ENCODE results near the gene SCART1. TPM values are rescaled to one million over a fixed set of nuclear protein-coding genes. Genes with fewer than 3 reads are reported as not detected.

The SCART1 gene
- total and polyA plus RNA-seq, 2 of the 4 experiments (the other 2 are of a cell fraction): 0.54 to 2.1 TPM

DNA sequence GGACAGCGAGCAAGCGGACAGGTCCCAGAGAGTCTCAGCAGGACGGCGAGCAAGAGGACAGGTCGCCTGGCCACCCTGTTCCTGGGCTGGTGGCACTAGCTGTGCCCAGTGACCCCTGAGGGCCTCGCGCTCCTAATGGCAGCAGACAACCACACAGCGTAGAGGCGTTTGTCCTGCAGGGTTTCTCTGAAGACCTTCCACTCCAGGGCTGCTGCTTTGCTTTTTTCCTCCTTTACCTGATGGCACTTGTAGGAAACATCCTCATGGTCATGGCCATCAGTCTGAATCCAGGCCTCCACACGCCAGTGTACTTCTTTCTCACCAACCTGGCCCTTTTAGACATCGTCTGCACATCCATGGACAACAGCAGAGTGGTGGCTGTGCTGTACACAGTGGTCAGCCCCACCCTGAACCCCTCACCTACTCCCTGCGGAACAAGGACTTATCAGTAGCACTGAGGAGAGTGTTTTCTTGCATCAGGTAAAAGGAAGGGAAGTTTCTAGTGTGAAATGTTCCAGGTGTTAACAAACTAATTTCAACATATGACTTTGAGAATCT is 27.4 kb downstream of the SCART1 start:
- no peaks in the 10 kb centered on the region for H3K4me1 ChIP-seq (ENCODE audit: control insufficient read depth, insufficient read depth, low read length)
- no peak overlapping the region for H2AFZ ChIP-seq (replicated peaks; ENCODE audit: low read length, poor library complexity)
- no TSS peak for BruUV-seq (replicated peaks)
- H4K8ac ChIP-seq (ENCODE audit: low read depth in 2 of 2, low read length in 2 of 2): no peak overlapping the region
- H3K9ac ChIP-seq (ENCODE audit: low read depth, low read length): no peak overlapping the region
- dilution Hi-C loops (cut with HindIII; ENCODE audit: low sequenced_read_pairs, unreplicated experiment) (no loop called here), intact Hi-C loops (cut with micrococcal nuclease) (no loop called here), in situ Hi-C loops (cut with MboI; ENCODE audit: low sequenced_read_pairs) (no loop called here)
- no peak overlapping the region for H3K14ac ChIP-seq (replicated peaks; ENCODE audit: low read depth, low read length)
- H2AK5ac ChIP-seq (ENCODE audit: low read depth, low read length): no peak overlapping the region
- no peak overlapping the region for H2BK15ac ChIP-seq (ENCODE audit: low read depth, low read length)
- no peak overlapping the region for H4K5ac ChIP-seq (ENCODE audit: low read depth, low read length)
- ChIA-PET CTCF (no interaction called here), POLR2A (ENCODE audit: unreplicated experiment) (no interaction called here)
- no peak overlapping the region for H3K27ac ChIP-seq (ENCODE audit: insufficient read depth, low read length)
- H3K4me2 ChIP-seq (ENCODE audit: low read depth, low read length): no peak overlapping the region
- DNase-seq: no peak
- H3K79me1 ChIP-seq (ENCODE audit: low read depth in 1 of 2, low read length in 2 of 2): no peaks in the 10 kb centered on the region
- 0 out of 2 replicates have a peak, but pooled peaks cover 3% of the 10 kb centered on the region for H3K9me3 ChIP-seq (ENCODE audit: control insufficient read depth, insufficient read depth, low read length)
- no peak overlapping the region for H2BK5ac ChIP-seq (ENCODE audit: low read depth, low read length, poor library complexity, severe bottlenecking)
- H4K20me1 ChIP-seq (ENCODE audit: insufficient read depth, low read length): no peaks in the 10 kb centered on the region
- H2BK120ac ChIP-seq (ENCODE audit: low read depth, low read length): no peak overlapping the region
- H3K4me3 ChIP-seq (ENCODE audit: insufficient read depth, low read depth, low read length): no peak overlapping the region
- H3K9me1 ChIP-seq (ENCODE audit: insufficient read depth, low read length): no peaks in the 10 kb centered on the region
- ATAC-seq (ENCODE audit: low read depth): no peak
- TF ChIP-seq, protein P1, sequence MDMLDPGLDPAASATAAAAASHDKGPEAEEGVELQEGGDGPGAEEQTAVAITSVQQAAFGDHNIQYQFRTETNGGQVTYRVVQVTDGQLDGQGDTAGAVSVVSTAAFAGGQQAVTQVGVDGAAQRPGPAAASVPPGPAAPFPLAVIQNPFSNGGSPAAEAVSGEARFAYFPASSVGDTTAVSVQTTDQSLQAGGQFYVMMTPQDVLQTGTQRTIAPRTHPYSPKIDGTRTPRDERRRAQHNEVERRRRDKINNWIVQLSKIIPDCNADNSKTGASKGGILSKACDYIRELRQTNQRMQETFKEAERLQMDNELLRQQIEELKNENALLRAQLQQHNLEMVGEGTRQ (IDR thresholded peaks at IDR 0.05; ENCODE audit: low read depth, low read length): no peak
- no peak for TF ChIP-seq POLR2A (IDR thresholded peaks at IDR 0.05; ENCODE audit: low read depth, low read length)
- TF ChIP-seq MAZ (IDR thresholded peaks at IDR 0.05; ENCODE audit: borderline replicate concordance, low read depth, low read length): no peak
- no peak for TF ChIP-seq RCOR1 (IDR thresholded peaks at IDR 0.05; ENCODE audit: insufficient replicate concordance, low read length)
- TF ChIP-seq SMC3 (IDR thresholded peaks at IDR 0.05; ENCODE audit: low read depth, low read length): no peak
- no peak for TF ChIP-seq CEBPB (IDR thresholded peaks at IDR 0.05; ENCODE audit: low read depth, low read length)
- TF ChIP-seq MAFK (IDR thresholded peaks at IDR 0.05; ENCODE audit: low read depth, low read length): no peak
- H2BK20ac ChIP-seq (ENCODE audit: low read depth, low read length): no peak overlapping the region
- no peak overlapping the region for H3K23ac ChIP-seq (ENCODE audit: low read depth, low read length)
- H3K4ac ChIP-seq (ENCODE audit: low read depth, low read length): no peak overlapping the region
- no peak overlapping the region for H2AK9ac ChIP-seq (replicated peaks; ENCODE audit: low read depth, low read length, poor library complexity)
- H4K91ac ChIP-seq (ENCODE audit: insufficient read depth, low read depth, low read length): no peak overlapping the region
- no peaks in the 10 kb centered on the region for H3K36me3 ChIP-seq (ENCODE audit: control insufficient read depth, insufficient read depth, low read length)
- H3K56ac ChIP-seq (ENCODE audit: extremely low read depth, insufficient read depth, low read length): no peak overlapping the region
- H3K27me3 ChIP-seq (ENCODE audit: control insufficient read depth, insufficient read depth, low read length): no peaks in the 10 kb centered on the region
- 86% methylated on average over 4 of the region's 12 CpGs; no CpG with 5 or more reads in 1 of the 2 experiments for WGBS, 2 experiments (ENCODE audit: extremely low coverage in 2 of 2, insufficient read length in 1 of 2)
- no peak overlapping the region for H3K18ac ChIP-seq (ENCODE audit: low read depth, low read length)
